Hematopoietic multipotent progenitor cell treated with erythropoietin and hydrocortisone succinate and interleukin-3 and kit ligand, for 15 days (in vitro differentiated cells): ENCODE data around the gene ATP2A1.
A peak's percentile ranks its signal among the peaks of the same experiment; 100 is the strongest.
"Not testable (repeated sequence)": the region's sequence is repeated elsewhere in the genome, so short reads cannot be mapped to it uniquely, and the experiment has no call there.

Experiments used
- DNase-seq: peaks from one replicate; pipeline ENCODE4 v3.0.0-alpha.2; 2015; ENCODE audit warnings: low spot score

The ATP2A1 gene

GRCh38 chr16:28859326-28859725, 19.0 kb upstream of the ATP2A1 start:
- DNase-seq, result no peak

GRCh38 chr16:28863929-28864793, 14.1 kb upstream of the ATP2A1 start:
- no peak for DNase-seq

GRCh38 chr16:28865001-28865688, 13.1 kb upstream of the ATP2A1 start:
- DNase-seq, result no peak

- DNase-seq, result no peak
These were observed 12.4 kb upstream of the ATP2A1 start for GRCh38 chr16:28865722-28866453.

GRCh38 chr16:28866454-28866804, 11.9 kb upstream of the ATP2A1 start:
- no peak for DNase-seq

GRCh38 chr16:28867241-28867640, 11.0 kb upstream of the ATP2A1 start:
- DNase-seq, result no peak

GRCh38 chr16:28867646-28868045, 10.6 kb upstream of the ATP2A1 start:
- not testable (repeated sequence) for DNase-seq

- no peak for DNase-seq
These were observed 9.1 kb upstream of the ATP2A1 start for GRCh38 chr16:28869201-28869600.

- DNase-seq, result no peak
These were observed 5.3 kb upstream of the ATP2A1 start for GRCh38 chr16:28872952-28873351.

GRCh38 chr16:28873543-28874201, 4.6 kb upstream of the ATP2A1 start:
- peak; percentile 61 for DNase-seq

GRCh38 chr16:28874406-28874805, 3.9 kb upstream of the ATP2A1 start:
- no peak for DNase-seq

- DNase-seq, result no peak
These were observed 2.9 kb upstream of the ATP2A1 start for GRCh38 chr16:28875134-28876018.

GRCh38 chr16:28876019-28876659, 2.1 kb upstream of the ATP2A1 start:
- DNase-seq, result no peak

- DNase-seq, result no peak
These were observed 1.2 kb upstream of the ATP2A1 start for GRCh38 chr16:28876973-28877654.

- DNase-seq, result no peak
These were observed 660 bp upstream of the ATP2A1 start for GRCh38 chr16:28877655-28878000.

GRCh38 chr16:28879261-28879840, 1.1 kb downstream of the ATP2A1 start:
- DNase-seq, result no peak

- DNase-seq, result peak; percentile 74
These were observed 1.7 kb downstream of the ATP2A1 start for GRCh38 chr16:28879841-28880588.

- no peak for DNase-seq
These were observed 2.3 kb downstream of the ATP2A1 start for GRCh38 chr16:28880589-28880915.

GRCh38 chr16:28880955-28881354, 2.7 kb downstream of the ATP2A1 start:
- DNase-seq, result no peak
